NCI-H146 treated with DMSO at 0.1 percent for 48 hours (cell line): ENCODE results near the gene KRT79.

Experiments
- DNase-seq: peaks from one replicate; lab custom pipeline; 2025; ENCODE audit not compliant: unreplicated experiment; lab: John Stamatoyannopoulos, UW

KRT79 gene

DNA sequence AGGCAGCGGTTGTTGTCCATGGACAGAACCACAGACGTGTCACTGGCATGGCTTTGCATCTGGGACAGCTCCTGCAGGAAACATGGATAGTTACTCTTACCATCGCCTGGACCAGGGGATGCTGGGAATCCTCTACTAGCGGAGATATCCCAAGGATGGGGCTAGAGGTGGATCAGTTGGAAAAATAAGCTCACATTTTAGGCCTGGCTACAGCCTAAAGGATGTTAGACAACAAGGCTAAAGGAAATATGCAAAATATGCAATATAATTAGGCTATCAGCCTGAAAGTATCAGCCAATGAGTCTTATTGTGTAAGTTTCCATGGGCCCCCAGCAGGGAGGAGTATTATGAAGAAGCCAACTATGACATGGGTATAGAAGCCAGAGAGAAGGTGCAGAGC is 61.9 kb downstream of the KRT79 start:
- DNase-seq: no peak

DNA sequence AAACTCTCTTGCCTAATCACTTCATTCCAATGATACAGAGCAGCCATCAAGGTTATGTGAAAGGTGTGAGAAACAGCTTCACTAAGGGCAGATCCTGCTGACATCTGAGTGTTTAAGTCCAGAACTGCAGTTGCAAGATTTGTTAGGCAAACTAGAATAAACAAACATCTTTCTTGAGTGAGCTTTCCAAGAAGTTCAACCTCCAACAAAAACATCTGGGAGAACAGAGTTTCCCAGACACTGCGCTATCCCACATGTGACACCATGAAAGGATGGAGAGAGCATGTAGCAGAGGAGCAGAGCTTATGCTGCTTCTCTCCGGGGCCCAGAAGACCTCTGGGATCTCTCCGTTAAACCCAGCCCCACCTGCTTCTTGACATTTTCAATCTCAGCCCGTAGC is 62.6 kb downstream of the KRT79 start:
- DNase-seq: no peak
